OCI-LY3 (cell line): ENCODE results near the gene SORBS1.

Source experiments
- H2AFZ ChIP-seq: fragments of 200-600, 300-600 bp; shearing (Covaris generic); 2 replicates; pipeline ENCODE4 v1.6.0; 2014; ENCODE audit warnings: antibody characterized with exemption, low read depth, low read length
- H3K27ac ChIP-seq: fragments of 200-600, 300-600 bp; sonication (generic); 2 replicates; pipeline ENCODE4 v1.5.1; 2014; ENCODE audit warnings: mild to moderate bottlenecking, low read length, moderate library complexity, mixed read lengths
- H3K27me3 ChIP-seq: fragments of 200-600, 300-600 bp; sonication (generic); 2 replicates; pipeline ENCODE4 v1.6.1; 2014; ENCODE audit warnings: low read depth, low read length, mixed read lengths
- H3K36me3 ChIP-seq: fragments of 200-600, 300-600 bp; sonication (generic); replicated peaks from 2 replicates; pipeline ENCODE3; 2014; ENCODE audit warnings: low read depth, low read length, mixed read lengths
- H3K4me1 ChIP-seq: fragments of 300-600, 200-600 bp; sonication (generic); 2 replicates; pipeline ENCODE4 v1.6.1; 2014; ENCODE audit warnings: low read length, mixed read lengths
- H3K4me2 ChIP-seq: fragments of 200-600, 300-600 bp; sonication (generic); 2 replicates; pipeline ENCODE4 v1.6.1; 2014; ENCODE audit warnings: low read length, mixed read lengths
- H3K4me3 ChIP-seq: fragments of 300-600, 200-600 bp; sonication (generic); 2 replicates; pipeline ENCODE4 v1.5.1; 2014; ENCODE audit warnings: antibody characterized with exemption, mild to moderate bottlenecking, low read length, moderate library complexity
- H3K79me2 ChIP-seq: fragments of 300-600, 200-600 bp; shearing (Covaris generic); 2 replicates; pipeline ENCODE4 v1.6.1; 2014; ENCODE audit warnings: mild to moderate bottlenecking, low read length, mixed read lengths
- H3K9ac ChIP-seq: fragments of 300-600, 200-600 bp; shearing (Covaris generic); 2 replicates; pipeline ENCODE4 v1.6.0; 2014; ENCODE audit warnings: mild to moderate bottlenecking, low read length, moderate library complexity
- H3K9me3 ChIP-seq: fragments of 200-600, 300-600 bp; shearing (Covaris generic); 2 replicates; pipeline ENCODE4 v1.6.1; 2014; ENCODE audit warnings: low read length, mixed read lengths; ENCODE audit not compliant: insufficient read depth
- H4K20me1 ChIP-seq: fragments of 200-600, 300-600 bp; sonication (generic); 2 replicates; pipeline ENCODE4 v1.6.1; 2016; ENCODE audit warnings: low read length, mixed read lengths; ENCODE audit not compliant: insufficient read depth
- EZH2phosphoT487 ChIP-seq: fragments of 200-600 bp; shearing (Covaris generic); IDR thresholded peaks from 2 replicates; pipeline ENCODE4 v1.6.1; 2018; ENCODE audit warnings: antibody characterized with exemption, mixed run types, low read depth
- TF ChIP-seq, protein P1 (sequence below): fragments of 200-600, 300-600 bp; sonication (generic); IDR thresholded peaks from 2 replicates; pipeline ENCODE4 v1.5.1; 2014; ENCODE audit warnings: antibody characterized with exemption, low read length, low read depth

Gene SORBS1

DNA sequence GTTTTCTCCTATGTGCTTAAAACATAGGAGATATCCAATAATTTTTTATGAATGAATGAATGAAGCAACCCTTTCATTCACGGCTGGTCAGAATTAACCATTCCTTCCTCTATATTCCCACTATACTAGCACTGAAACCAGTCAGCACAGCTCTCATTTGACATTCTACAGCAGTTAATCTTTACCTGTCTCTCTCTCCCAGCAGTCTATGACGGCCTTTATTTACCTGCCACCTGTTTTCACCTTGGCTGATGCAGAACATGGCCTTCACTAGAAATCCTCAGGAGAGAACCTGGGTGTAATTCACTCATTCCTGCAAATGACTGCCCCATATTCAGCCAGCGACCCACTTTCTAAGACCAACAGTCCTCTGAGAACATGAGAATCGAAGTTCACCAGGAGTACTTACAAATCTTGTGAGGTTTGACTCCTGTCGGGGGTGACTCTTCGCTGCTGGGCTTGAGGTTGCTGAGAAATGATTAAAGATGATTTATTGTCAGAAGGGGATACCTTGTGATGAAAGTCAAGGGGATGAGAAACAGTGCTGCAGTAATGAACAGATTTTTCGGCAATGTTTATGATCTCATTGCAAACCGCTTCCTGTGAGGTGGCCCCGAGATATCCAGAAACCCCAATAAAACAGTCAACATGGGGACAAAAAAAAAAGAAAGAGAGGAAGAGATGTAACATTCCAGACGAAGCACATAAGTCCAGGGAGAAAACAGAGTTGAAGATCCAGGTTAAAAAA, 239.4 kb downstream of the SORBS1 start:
- H2AFZ ChIP-seq, result no peak overlapping the region
- no peak overlapping the region for H3K4me3 ChIP-seq
- no peaks in the 10 kb centered on the region for H4K20me1 ChIP-seq
- H3K27me3 ChIP-seq, result peaks cover 5% of the 10 kb centered on the region; the same call in 1 of the 2 replicates
- H3K36me3 ChIP-seq, result no peaks in the 10 kb centered on the region
- H3K27ac ChIP-seq, result no peak overlapping the region
- TF ChIP-seq, protein P1, sequence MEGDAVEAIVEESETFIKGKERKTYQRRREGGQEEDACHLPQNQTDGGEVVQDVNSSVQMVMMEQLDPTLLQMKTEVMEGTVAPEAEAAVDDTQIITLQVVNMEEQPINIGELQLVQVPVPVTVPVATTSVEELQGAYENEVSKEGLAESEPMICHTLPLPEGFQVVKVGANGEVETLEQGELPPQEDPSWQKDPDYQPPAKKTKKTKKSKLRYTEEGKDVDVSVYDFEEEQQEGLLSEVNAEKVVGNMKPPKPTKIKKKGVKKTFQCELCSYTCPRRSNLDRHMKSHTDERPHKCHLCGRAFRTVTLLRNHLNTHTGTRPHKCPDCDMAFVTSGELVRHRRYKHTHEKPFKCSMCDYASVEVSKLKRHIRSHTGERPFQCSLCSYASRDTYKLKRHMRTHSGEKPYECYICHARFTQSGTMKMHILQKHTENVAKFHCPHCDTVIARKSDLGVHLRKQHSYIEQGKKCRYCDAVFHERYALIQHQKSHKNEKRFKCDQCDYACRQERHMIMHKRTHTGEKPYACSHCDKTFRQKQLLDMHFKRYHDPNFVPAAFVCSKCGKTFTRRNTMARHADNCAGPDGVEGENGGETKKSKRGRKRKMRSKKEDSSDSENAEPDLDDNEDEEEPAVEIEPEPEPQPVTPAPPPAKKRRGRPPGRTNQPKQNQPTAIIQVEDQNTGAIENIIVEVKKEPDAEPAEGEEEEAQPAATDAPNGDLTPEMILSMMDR, result no peak
- no peak for TF ChIP-seq EZH2phosphoT487
- no peaks in the 10 kb centered on the region for H3K79me2 ChIP-seq
- H3K9ac ChIP-seq, result no peak overlapping the region
- no peak overlapping the region for H3K4me2 ChIP-seq
- H3K9me3 ChIP-seq, result no peaks in the 10 kb centered on the region
- no peaks in the 10 kb centered on the region for H3K4me1 ChIP-seq

DNA sequence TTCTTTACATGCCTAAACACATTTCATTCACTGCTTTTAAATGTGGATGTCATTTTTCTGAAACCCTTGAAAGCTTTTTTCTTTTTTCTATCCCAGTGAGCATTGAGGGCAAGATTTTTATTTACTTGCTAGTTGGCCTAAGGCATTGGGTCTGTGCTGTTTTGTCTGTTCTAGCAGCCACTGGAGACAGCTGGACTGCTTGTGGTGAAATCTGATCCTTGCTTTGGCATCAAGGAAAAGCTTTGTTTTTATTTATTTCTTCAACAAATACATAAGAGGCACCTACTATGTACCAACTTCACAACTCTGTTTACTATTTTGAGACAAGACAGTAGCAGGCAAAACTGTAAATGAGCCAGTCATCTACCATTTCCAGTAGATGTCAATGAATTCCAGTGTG, 241.9 kb downstream of the SORBS1 start:
- Histone ChIP-seq H2AFZ (no peak overlapping the region), H3K79me2 (no peaks in the 10 kb centered on the region), H3K9me3 (no peaks in the 10 kb centered on the region), H3K27ac (no peak overlapping the region), H3K27me3 (peaks cover 7% of the 10 kb centered on the region; the same call in 1 of the 2 replicates), H3K4me1 (no peaks in the 10 kb centered on the region), H4K20me1 (no peaks in the 10 kb centered on the region), H3K36me3 (no peaks in the 10 kb centered on the region), H3K9ac (no peak overlapping the region), H3K4me3 (no peak overlapping the region), H3K4me2 (no peak overlapping the region)
- no peak for TF ChIP-seq EZH2phosphoT487
- TF ChIP-seq, protein P1, result no peak

DNA sequence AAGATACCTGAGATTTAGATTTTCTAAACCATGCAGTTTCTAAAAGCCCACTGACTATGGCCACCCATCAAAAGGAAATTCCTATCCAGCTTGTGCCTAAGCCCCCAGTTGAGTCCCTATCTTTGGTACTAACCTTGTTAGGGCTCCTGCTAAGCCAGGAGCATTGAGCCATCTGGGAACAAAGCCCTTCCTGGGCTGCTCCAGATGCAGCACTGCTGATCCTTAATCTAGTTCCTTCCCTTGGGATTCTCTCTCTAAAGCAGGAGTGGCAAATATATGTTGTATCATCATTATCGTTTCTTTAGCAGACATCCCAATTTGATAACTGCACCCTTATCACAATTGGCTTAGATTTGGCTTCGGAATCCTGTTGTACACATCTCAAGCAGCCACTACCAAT, 245.7 kb downstream of the SORBS1 start:
- Histone ChIP-seq H2AFZ (no peak overlapping the region), H4K20me1 (no peaks in the 10 kb centered on the region), H3K4me2 (no peak overlapping the region), H3K36me3 (no peaks in the 10 kb centered on the region), H3K27ac (no peak overlapping the region), H3K9me3 (no peaks in the 10 kb centered on the region), H3K4me3 (no peak overlapping the region), H3K4me1 (peaks cover under 1% of the 10 kb centered on the region; the same call in 1 of the 2 replicates), H3K9ac (no peak overlapping the region), H3K79me2 (no peaks in the 10 kb centered on the region), H3K27me3 (peaks cover 16% of the 10 kb centered on the region; the same call in 1 of the 2 replicates)
- no peak for TF ChIP-seq EZH2phosphoT487
- TF ChIP-seq, protein P1, result no peak

DNA sequence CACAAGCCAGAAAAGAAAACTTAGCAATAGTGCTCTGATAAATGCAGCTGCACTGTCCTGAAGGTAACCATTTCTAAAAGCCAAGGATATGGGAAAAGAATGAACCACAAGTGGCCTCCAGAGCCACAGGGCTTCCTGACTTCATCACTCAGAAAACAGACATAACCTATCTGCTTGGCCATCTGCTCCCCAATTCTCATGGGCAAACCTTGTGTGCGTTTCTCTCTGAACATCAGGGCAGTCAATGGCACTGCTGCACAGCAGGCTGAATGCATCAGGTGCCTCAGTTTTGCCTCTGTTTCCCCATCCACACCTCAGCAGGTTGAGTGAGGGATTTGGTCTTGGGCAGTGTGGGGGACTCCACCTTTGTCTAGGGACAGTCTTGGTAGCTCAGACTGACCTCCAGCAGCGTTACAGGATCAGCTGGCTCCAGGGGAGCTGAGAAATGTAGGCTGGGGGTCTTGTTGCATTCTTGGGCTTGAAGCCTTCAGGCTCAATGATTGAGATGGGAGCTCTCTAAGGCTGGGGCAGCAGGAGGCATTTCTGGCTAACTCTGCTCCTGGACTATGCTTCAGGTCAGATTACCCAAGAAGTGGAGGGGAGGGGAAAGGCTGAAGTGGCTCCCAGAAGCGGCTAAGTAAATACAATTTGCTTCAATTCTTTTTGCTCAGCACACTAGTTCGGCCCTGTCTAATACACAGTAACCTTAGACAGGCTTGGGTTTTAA, 246.8 kb downstream of the SORBS1 start:
- no peaks in the 10 kb centered on the region for H4K20me1 ChIP-seq
- H3K79me2 ChIP-seq, result no peaks in the 10 kb centered on the region
- H3K27ac ChIP-seq, result no peak overlapping the region
- H3K4me2 ChIP-seq, result no peak overlapping the region
- no peaks in the 10 kb centered on the region for H3K36me3 ChIP-seq
- H3K4me3 ChIP-seq, result no peak overlapping the region
- H3K4me1 ChIP-seq, result peaks cover 8% of the 10 kb centered on the region; the same call in 1 of the 2 replicates
- H3K9me3 ChIP-seq, result no peaks in the 10 kb centered on the region
- peaks cover 16% of the 10 kb centered on the region; the same call in 1 of the 2 replicates for H3K27me3 ChIP-seq
- no peak overlapping the region for H2AFZ ChIP-seq
- TF ChIP-seq EZH2phosphoT487, result no peak
- H3K9ac ChIP-seq, result no peak overlapping the region
